Heart right ventricle (tissue), 16 donors: Measurements from ENCODE around the gene GIT2. TPM values are rescaled to one million over a fixed set of nuclear protein-coding genes. Genes with fewer than 3 reads are reported as not detected.

Experiments used
- ATAC-seq, 8 donors: fragments of 200-7000 bp; cut with Tn5 transposase; one replicate each; pipeline ENCODE4 v1.9.1; 2020; ENCODE audit warnings: mild to moderate bottlenecking in 8 of 8, moderate library complexity in 8 of 8, moderate number of reproducible peaks in 1 of 8
- DNase-seq, 2 donors: peaks; one replicate each; pipeline ENCODE4 v3.0.0-alpha.2; 2020
- H3K27ac ChIP-seq, 10 donors: fragments of 200-600 bp; sonication (generic) in 2 of 10; one replicate each; pipeline versions ENCODE4 v1.5.0 to v1.8.0; 2020 to 2022; ENCODE audit warnings: mild to moderate bottlenecking in 3 of 10
- H3K27me3 ChIP-seq, 7 donors: fragments of 200-600 bp; one replicate each; pipeline ENCODE4 v1.8.0; 2021 to 2022; ENCODE audit warnings: mild to moderate bottlenecking in 2 of 7
- H3K36me3 ChIP-seq, 9 donors: fragments of 200-600 bp; sonication (generic) in 1 of 9; one replicate each; pipeline versions ENCODE4 v1.5.0 to v1.8.0; 2020 to 2022; ENCODE audit warnings: mild to moderate bottlenecking in 2 of 9
- H3K4me1 ChIP-seq, 9 donors: fragments of 200-600 bp; sonication (generic) in 1 of 9; one replicate each; pipeline versions ENCODE4 v1.5.0 to v1.8.0; 2020 to 2022; ENCODE audit warnings: mild to moderate bottlenecking in 4 of 9
- H3K4me3 ChIP-seq, 10 donors: fragments of 200-600 bp; sonication (generic) in 2 of 10; one replicate each; pipeline versions ENCODE4 v1.5.0 to v1.8.0; 2020 to 2022; ENCODE audit warnings: mild to moderate bottlenecking in 7 of 10, moderate library complexity in 2 of 10
- H3K9me3 ChIP-seq, 11 donors: fragments of 200-600 bp in 10 of 11; sonication (generic) in 2 of 11; one replicate each; pipeline versions ENCODE4 v1.5.0 to v1.8.0; 2013 to 2022; ENCODE audit warnings: mild to moderate bottlenecking in 2 of 11, control low read depth in 1 of 11, moderate library complexity in 1 of 11
- CTCF ChIP-seq, 9 donors: fragments of 200-600 bp; sonication (generic) in 2 of 9; IDR thresholded peaks; one replicate each; pipeline versions ENCODE4 v1.5.0 to v1.8.0; 2021 to 2022; ENCODE audit warnings: antibody characterized with exemption in 9 of 9, mild to moderate bottlenecking in 5 of 9, moderate library complexity in 1 of 9
- WGBS, 2 donors: extraction: QIAGEN DNeasy Blood & Tissue Kit; methylation state at CpG; one replicate each; pipeline ENCODE4 v1.1.7; 2013; ENCODE audit warnings: inconsistent platforms in 1 of 2; 5-methylcytosine and 5-hydroxymethylcytosine counted together
- intact Hi-C, 10 donors: fragments of 100-400 bp; cut with DNase I; formaldehyde crosslinking; loops; one replicate each; pipeline versions ENCODE4 v1.11.1 to v1.14.2; 2022
- polyA plus RNA-seq, 2 donors: library from polyadenylated mRNA; stranded (reverse); fragments of 200-250 nt; gene quantifications; one replicate each; pipeline ENCODE4 v1.2.3, GENCODE V29; 2013
- total RNA-seq, 10 donors: library from RNA; stranded (reverse); fragmentation: NEBNext Ultra II Directional in 3 of 10; extraction: Animal tissue kit (Norgen Biotek cat#: 25700) in 3 of 10; gene quantifications; one replicate each; pipeline versions ENCODE4 v1.2.1 to v1.2.4, GENCODE V29; 2021 to 2023
- donor health status: Arrhythmogenic right ventricular cardiomyopathy.
- donor health status: ischemic (EF 13 %, LVEDD 7.1; RV severe dilation, severe dysfunction).
- donor health status: healthy with polysubstance abuse.
- donor health status: DM: no; HTN: yes; CAD: no.
- donor health status: DM: no; HTN: no; CAD: no.
- donor health status: ischemic (EF 25% LVEDD 6.9; RV normal size, moderate dysfunction).
- donor health status: ischemic (EF 25% LVEDD 5.7; RV mildly dilated, moderate dysfunction).
- donor health status: healthy.
- donor health status: DM: yes; HTN: yes; CAD: no.
- donor health status: Ischemic cardiomyopathy.
- donor health status: ischemic (EF 35%, LVEDD 5.7; RV mildly dilated, moderate dysfunction).
- donor health status: nonischemic (EF 11% LVEDD 7.7; RV severe dilation, severe dysfunction).
- donor health status: DM: yes; HTN: yes; CAD: no.
- donor health status: PGD.
- donor health status: ischemic (EF 29% LVEDD 5.4; RV normal size, mild dysfunction).
- donor health status: nonischemic (EF 23%, LVEDD 6.1; RV moderate dilation, normal function).

The GIT2 gene
- total and polyA plus RNA-seq, 12 donors: 17.8 to 44.9 (median 38.9) TPM

- intact Hi-C loops: no loop called here
- Histone ChIP-seq H3K36me3 (peaks cover 0 to 25% (median 5%) of the 10 kb centered on the region in 9 donors), H3K4me3 (no peak overlapping the region), H3K9me3 (peaks cover 0 to 18% (median 0%) of the 10 kb centered on the region in 11 donors), H3K4me1 (peaks cover 0 to 27% (median 0%) of the 10 kb centered on the region in 9 donors), H3K27ac (peak overlapping the region in 2 of 10 donors; percentile 4 to 9), H3K27me3 (no peaks in the 10 kb centered on the region)
- no peak for TF ChIP-seq CTCF (IDR thresholded peaks at IDR 0.05)
- no peak for ATAC-seq
- no peak for DNase-seq
Measured at GRCh38 chr12:110007881-110008280, 11.7 kb upstream of the GIT2 start.

GRCh38 chr12:110006115-110006514 lies 9.9 kb upstream of the GIT2 start:
- ATAC-seq (no peak), DNase-seq (no peak)
- Histone ChIP-seq H3K27me3 (no peaks in the 10 kb centered on the region), H3K27ac (no peak overlapping the region), H3K9me3 (peaks cover 0 to 18% (median 0%) of the 10 kb centered on the region in 11 donors), H3K4me3 (no peak overlapping the region), H3K36me3 (peaks cover 0 to 15% (median 0%) of the 10 kb centered on the region in 9 donors), H3K4me1 (peaks cover 0 to 22% (median 12%) of the 10 kb centered on the region in 9 donors)
- no peak for TF ChIP-seq CTCF (IDR thresholded peaks at IDR 0.05)
- intact Hi-C loops: no loop called here
- WGBS, 2 donors: 98% methylated on average over 4 of the region's 4 CpGs

- H3K36me3 ChIP-seq: peaks cover 0 to 15% (median 0%) of the 10 kb centered on the region in 9 donors
- ATAC-seq (no peak), DNase-seq (no peak)
- intact Hi-C loops: no loop called here
- H3K4me1 ChIP-seq: peaks cover 0 to 27% (median 19%) of the 10 kb centered on the region in 9 donors
- H3K4me3 ChIP-seq: no peak overlapping the region
- 95 to 96% methylated on average over 7 of the region's 7 CpGs for WGBS, 2 donors
- peaks cover 0 to 18% (median 0%) of the 10 kb centered on the region in 11 donors for H3K9me3 ChIP-seq
- no peak overlapping the region for H3K27ac ChIP-seq
- H3K27me3 ChIP-seq: no peaks in the 10 kb centered on the region
- no peak for TF ChIP-seq CTCF (IDR thresholded peaks at IDR 0.05)
Measured at GRCh38 chr12:110005319-110005973, 9.3 kb upstream of the GIT2 start.

DNA sequence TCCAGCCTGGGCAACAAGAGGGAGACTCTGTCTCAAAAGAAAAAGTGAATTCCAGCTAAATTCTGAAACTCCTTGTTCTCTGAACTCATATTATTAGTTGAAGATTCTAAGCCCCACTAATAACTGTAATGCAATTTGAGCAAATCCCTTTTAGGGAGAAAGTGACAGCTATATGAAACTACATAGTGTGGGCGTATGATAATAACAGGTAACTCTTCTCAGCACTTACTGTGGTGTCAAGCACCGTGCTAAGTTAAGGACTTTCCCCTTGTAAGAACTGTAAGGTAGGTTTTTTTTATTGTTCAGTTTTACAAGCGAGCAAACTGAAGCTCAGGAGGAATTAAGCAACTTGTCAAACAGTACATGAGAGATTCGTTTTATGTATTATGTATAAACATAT lies 8.4 kb upstream of the GIT2 start:
- 90 to 91% methylated on average over 4 of the region's 4 CpGs for WGBS, 2 donors
- intact Hi-C loops: no loop called here
- H3K4me1 ChIP-seq: peaks cover 0 to 35% (median 25%) of the 10 kb centered on the region in 9 donors

More for the DNA sequence above, 8.4 kb upstream of the GIT2 start:
- no peak for ATAC-seq
- Histone ChIP-seq H3K9me3 (peaks cover 0 to 18% (median 0%) of the 10 kb centered on the region in 11 donors), H3K36me3 (peaks cover 0 to 15% (median 0%) of the 10 kb centered on the region in 9 donors), H3K27ac (no peak overlapping the region), H3K27me3 (no peaks in the 10 kb centered on the region), H3K4me3 (no peak overlapping the region)
- no peak for DNase-seq
- TF ChIP-seq CTCF (IDR thresholded peaks at IDR 0.05): no peak
